CD14-positive monocyte (primary cell): ENCODE results near the gene CLIC3. TPM values are rescaled to one million over a fixed set of nuclear protein-coding genes. Genes with fewer than 3 reads are reported as not detected.

Experiments
- DNase-seq, 3 donors: peaks; one replicate each; pipeline ENCODE4 v3.0.0-alpha.2; 2011 to 2022
- H2AFZ ChIP-seq: 2 replicates; pipeline ENCODE4 v1.6.0; 2012; ENCODE audit warnings: mild to moderate bottlenecking, low read depth, low read length, inconsistent platforms; ENCODE audit not compliant: insufficient read depth, poor library complexity, severe bottlenecking
- H3K27ac ChIP-seq, 2 donors: 1 replicate in 1 of 2; 2 replicates in 1 of 2; pipeline ENCODE4 v1.5.1; 2012 to 2013; ENCODE audit warnings: low read length in 2 of 2, control low read depth in 1 of 2, inconsistent platforms in 1 of 2, low read depth in 1 of 2, mild to moderate bottlenecking in 1 of 2
- H3K27me3 ChIP-seq, 2 donors: one replicate each; pipeline versions ENCODE4 v1.6.0 to v1.6.1; 2011 to 2013; ENCODE audit warnings: low read length in 2 of 2; ENCODE audit not compliant: control insufficient read depth in 2 of 2, insufficient read depth in 2 of 2
- H3K36me3 ChIP-seq, 2 donors: replicated peaks in 1 of 2; 1 replicate in 1 of 2; 2 replicates in 1 of 2; pipeline versions ENCODE4 v1.5.1 to v1.6.1; 2012 to 2013; ENCODE audit warnings: low read length in 2 of 2, control low read depth in 1 of 2, inconsistent platforms in 1 of 2, mild to moderate bottlenecking in 1 of 2; ENCODE audit not compliant: insufficient read depth in 2 of 2, control insufficient read depth in 1 of 2
- H3K4me1 ChIP-seq, 2 donors: 1 replicate in 1 of 2; 2 replicates in 1 of 2; pipeline versions ENCODE4 v1.5.1 to v1.6.1; 2012 to 2013; ENCODE audit warnings: low read length in 2 of 2, control low read depth in 1 of 2, inconsistent platforms in 1 of 2, mild to moderate bottlenecking in 1 of 2, moderate library complexity in 1 of 2; ENCODE audit not compliant: insufficient read depth in 2 of 2, control insufficient read depth in 1 of 2
- H3K4me2 ChIP-seq: replicated peaks from 2 replicates; pipeline ENCODE3; 2012; ENCODE audit warnings: low read length, moderate library complexity, mild to moderate bottlenecking; ENCODE audit not compliant: poor library complexity, severe bottlenecking; ENCODE audit errors: extremely low read depth
- H3K4me3 ChIP-seq, 3 experiments: fragments of 200-600 bp in 1 of 3; sonication (generic) in 1 of 3; replicated peaks in 1 of 3; 1 replicate in 2 of 3; 2 replicates in 1 of 3; pipeline ENCODE4 v1.5.1; 2011 to 2013; ENCODE audit warnings: low read length in 3 of 3, mild to moderate bottlenecking in 3 of 3, control low read depth in 2 of 3, low read depth in 2 of 3, inconsistent platforms in 1 of 3, moderate library complexity in 1 of 3
- H3K79me2 ChIP-seq: 2 replicates; pipeline ENCODE4 v1.6.0; 2012; ENCODE audit warnings: mild to moderate bottlenecking, control low read depth, inconsistent platforms, low read length, moderate library complexity; ENCODE audit not compliant: insufficient read depth
- H3K9ac ChIP-seq: 2 replicates; pipeline ENCODE4 v1.6.0; 2017; ENCODE audit warnings: low read length, mild to moderate bottlenecking; ENCODE audit not compliant: insufficient read depth, poor library complexity, severe bottlenecking
- H3K9me3 ChIP-seq, 2 donors: replicated peaks in 1 of 2; 1 replicate in 1 of 2; 2 replicates in 1 of 2; pipeline versions ENCODE4 v1.5.1 to v1.6.1; 2012 to 2013; ENCODE audit warnings: low read length in 2 of 2, control low read depth in 1 of 2; ENCODE audit not compliant: control insufficient read depth in 1 of 2, insufficient read depth in 1 of 2
- H4K20me1 ChIP-seq: 2 replicates; pipeline ENCODE4 v1.6.0; 2012; ENCODE audit warnings: mild to moderate bottlenecking, low read length, control low read depth, moderate library complexity; ENCODE audit not compliant: insufficient read depth
- H3K27ac Mint-ChIP-seq, 7 donors: one replicate each; pipeline ENCODE4 v1.8.0; 2020; ENCODE audit warnings: mild to moderate bottlenecking in 7 of 7, mixed read lengths in 7 of 7, moderate library complexity in 6 of 7, inconsistent platforms in 2 of 7
- H3K27me3 Mint-ChIP-seq, 3 donors: one replicate each; pipeline ENCODE4 v1.8.0; 2021 to 2022; ENCODE audit warnings: low read depth in 3 of 3, mild to moderate bottlenecking in 3 of 3, mixed read lengths in 3 of 3, moderate library complexity in 3 of 3, inconsistent platforms in 1 of 3
- H3K36me3 Mint-ChIP-seq, 2 donors: one replicate each; pipeline ENCODE4 v1.8.0; 2020; ENCODE audit warnings: mixed read lengths in 2 of 2, inconsistent platforms in 1 of 2, mild to moderate bottlenecking in 1 of 2
- H3K4me1 Mint-ChIP-seq: one replicate; pipeline ENCODE4 v1.8.0; 2020; ENCODE audit warnings: mild to moderate bottlenecking, mixed read lengths
- H3K4me3 Mint-ChIP-seq, 2 donors: one replicate each; pipeline ENCODE4 v1.8.0; 2020; ENCODE audit warnings: mild to moderate bottlenecking in 2 of 2, mixed read lengths in 2 of 2, moderate library complexity in 1 of 2
- H3K9me3 Mint-ChIP-seq, 7 donors: one replicate each; pipeline ENCODE4 v1.8.0; 2020 to 2022; ENCODE audit warnings: mixed read lengths in 7 of 7, mild to moderate bottlenecking in 6 of 7, moderate library complexity in 6 of 7, inconsistent platforms in 2 of 7
- WGBS: methylation state at CpG from one replicate; pipeline ENCODE4 v1.1.5; 2013; ENCODE audit warnings: missing lambda C conversion rate; ENCODE audit not compliant: insufficient coverage; 5-methylcytosine and 5-hydroxymethylcytosine counted together
- intact Hi-C, 2 donors: fragments of 100-400 bp; cut with micrococcal nuclease; formaldehyde crosslinking; loops; one replicate each; pipeline versions ENCODE4 v1.15.0 to v1.15.1; 2023
- polyA plus RNA-seq, 3 donors: library from polyadenylated mRNA; depleted of rRNA in 1 of 3; unstranded in 2 of 3; stranded (reverse) in 1 of 3; fragments of 300-500 nt in 2 of 3; fragments of >200 nt in 1 of 3; fragmentation: Illumina TruSeq in 2 of 3; gene quantifications; 1 replicate in 2 of 3; 2 replicates in 1 of 3; pipeline ENCODE4 v1.2.3, GENCODE V29; 2012 to 2021
- TF ChIP-seq, protein P1 (sequence below): fragments of 200-600 bp; IDR thresholded peaks from one replicate; pipeline ENCODE4 v1.8.0; 2022; ENCODE audit warnings: antibody characterized with exemption, mild to moderate bottlenecking

CLIC3 gene
- polyA plus RNA-seq, 3 donors: 0.29 to 0.51 TPM; not detected in 1

DNA sequence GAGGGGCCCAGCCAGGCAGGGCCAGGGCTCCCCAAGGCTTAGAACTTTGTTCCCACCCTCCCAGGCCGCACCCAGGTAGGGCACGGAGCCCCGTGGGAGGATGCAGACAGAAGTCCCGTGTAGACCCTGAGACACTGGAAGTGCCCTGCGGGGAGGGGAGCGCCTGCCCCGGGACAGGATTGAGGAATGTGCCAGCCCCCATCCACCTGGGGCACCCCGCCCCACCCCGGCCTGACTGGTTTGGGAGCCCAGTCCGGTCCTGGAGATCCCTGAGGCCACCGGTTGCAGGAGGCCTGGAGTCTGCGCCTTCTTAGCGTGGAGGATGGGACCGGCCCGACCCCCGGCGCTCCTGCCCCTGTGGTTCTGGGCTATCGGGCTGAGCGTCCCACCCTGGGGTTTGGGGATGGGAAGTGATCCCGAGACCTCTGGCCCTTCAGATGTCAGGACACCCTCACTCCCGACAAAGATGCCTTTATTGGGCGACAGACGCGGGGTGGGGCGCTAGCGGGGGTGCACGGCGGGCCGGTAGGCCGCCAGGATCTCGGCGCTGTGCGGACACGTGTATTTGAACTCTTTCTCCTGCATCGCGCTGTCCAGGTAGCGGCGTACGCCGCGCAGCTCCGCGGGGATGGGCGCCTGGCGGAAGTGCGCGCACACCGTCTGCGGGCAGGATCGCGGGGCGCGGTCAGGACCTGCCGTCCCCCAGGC lies 2.0 kb downstream of the CLIC3 start:
- Histone ChIP-seq H3K79me2 (peaks cover 20% of the 10 kb centered on the region), H3K27me3 (peaks cover 0 to 41% of the 10 kb centered on the region in 2 donors), H3K9ac (no peak overlapping the region), H3K36me3 (peaks cover 6 to 9% of the 10 kb centered on the region in 2 donors), H4K20me1 (peaks cover 30% of the 10 kb centered on the region), H3K9me3 (no peaks in the 10 kb centered on the region), H3K4me1 (peaks cover 61 to 78% of the 10 kb centered on the region in 2 donors), H3K4me3 (no peak overlapping the region), H2AFZ (no peak overlapping the region), H3K4me2 (no peak overlapping the region), H3K27ac (no peak overlapping the region)
- Mint-ChIP-seq H3K4me3 (peak overlapping the region in 1 of 2 donors; percentile 89), H3K9me3 (peaks cover 0 to 17% (median 3%) of the 10 kb centered on the region in 7 donors), H3K27ac (no peak overlapping the region), H3K27me3 (peaks cover 26 to 56% (median 49%) of the 10 kb centered on the region in 3 donors), H3K4me1 (peaks cover 60% of the 10 kb centered on the region), H3K36me3 (peaks cover 10% of the 10 kb centered on the region in 2 donors)
- DNase-seq: no peak
- WGBS: 80% methylated on average over 51 of the region's 54 CpGs
- TF ChIP-seq, protein P1, sequence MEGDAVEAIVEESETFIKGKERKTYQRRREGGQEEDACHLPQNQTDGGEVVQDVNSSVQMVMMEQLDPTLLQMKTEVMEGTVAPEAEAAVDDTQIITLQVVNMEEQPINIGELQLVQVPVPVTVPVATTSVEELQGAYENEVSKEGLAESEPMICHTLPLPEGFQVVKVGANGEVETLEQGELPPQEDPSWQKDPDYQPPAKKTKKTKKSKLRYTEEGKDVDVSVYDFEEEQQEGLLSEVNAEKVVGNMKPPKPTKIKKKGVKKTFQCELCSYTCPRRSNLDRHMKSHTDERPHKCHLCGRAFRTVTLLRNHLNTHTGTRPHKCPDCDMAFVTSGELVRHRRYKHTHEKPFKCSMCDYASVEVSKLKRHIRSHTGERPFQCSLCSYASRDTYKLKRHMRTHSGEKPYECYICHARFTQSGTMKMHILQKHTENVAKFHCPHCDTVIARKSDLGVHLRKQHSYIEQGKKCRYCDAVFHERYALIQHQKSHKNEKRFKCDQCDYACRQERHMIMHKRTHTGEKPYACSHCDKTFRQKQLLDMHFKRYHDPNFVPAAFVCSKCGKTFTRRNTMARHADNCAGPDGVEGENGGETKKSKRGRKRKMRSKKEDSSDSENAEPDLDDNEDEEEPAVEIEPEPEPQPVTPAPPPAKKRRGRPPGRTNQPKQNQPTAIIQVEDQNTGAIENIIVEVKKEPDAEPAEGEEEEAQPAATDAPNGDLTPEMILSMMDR: no peak
- intact Hi-C loops: loop anchor here in 1 of 2 donors (5.0 kb wide), 1 partner anchor 38 kb away; the partner anchor contains the start of gene FUT7

DNA sequence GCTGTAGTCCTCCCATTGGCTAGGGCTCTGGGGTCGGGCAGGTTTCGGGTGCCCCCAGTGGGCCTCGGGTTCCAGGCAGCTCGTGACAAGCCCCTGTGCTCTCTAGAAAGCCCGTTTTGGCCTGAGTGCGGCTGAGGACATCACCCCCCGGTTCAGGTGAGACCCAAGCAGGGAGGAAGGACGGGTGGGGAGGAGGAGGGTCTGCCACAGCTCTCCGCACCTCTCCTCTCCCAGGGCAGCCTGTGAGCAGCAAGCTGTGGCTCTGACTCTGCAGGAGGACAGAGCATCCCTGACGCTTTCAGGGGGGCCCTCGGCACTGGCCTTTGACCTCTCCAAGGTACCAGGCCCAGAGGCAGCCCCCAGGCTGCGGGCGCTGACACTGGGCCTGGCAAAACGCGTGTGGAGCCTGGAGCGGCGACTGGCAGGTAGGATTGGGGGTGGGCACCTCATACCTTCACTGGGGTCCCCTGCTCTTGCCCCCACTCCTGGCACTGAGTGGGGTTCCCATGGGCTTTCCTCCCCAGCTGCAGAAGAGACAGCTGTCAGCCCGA lies 3.5 kb downstream of the CLIC3 start:
- 70% methylated on average over 10 of the region's 18 CpGs for WGBS
- no peaks in the 10 kb centered on the region for H3K9me3 ChIP-seq
- H4K20me1 ChIP-seq: peaks cover 30% of the 10 kb centered on the region
- H3K27me3 ChIP-seq: peaks cover 0 to 44% of the 10 kb centered on the region in 2 donors
- Mint-ChIP-seq H3K9me3 (peaks cover 0 to 17% (median 3%) of the 10 kb centered on the region in 7 donors), H3K27me3 (peaks cover 27 to 55% (median 51%) of the 10 kb centered on the region in 3 donors), H3K27ac (peak overlapping the region in 6 of 7 donors; percentile 23 to 86 (median 69)), H3K4me1 (peaks cover 46% of the 10 kb centered on the region), H3K36me3 (peaks cover 10% of the 10 kb centered on the region in 2 donors), H3K4me3 (peak overlapping the region; percentile 81 to 89)
- no peak for DNase-seq
- TF ChIP-seq, protein P1: no peak
- peak overlapping the region; percentile 79 for H2AFZ ChIP-seq
- peaks cover 6 to 9% of the 10 kb centered on the region in 2 donors for H3K36me3 ChIP-seq
- peak overlapping the region; percentile 67 to 88 (median 85) for H3K4me3 ChIP-seq
- peaks cover 47 to 64% of the 10 kb centered on the region in 2 donors for H3K4me1 ChIP-seq
- H3K4me2 ChIP-seq: peak overlapping the region; percentile 97
- peak overlapping the region; percentile 73 for H3K9ac ChIP-seq
- intact Hi-C loops: loop anchor here (2.0 to 5.0 kb wide), 2 partner anchors 39 to 202 kb away; partner anchors contain the start of genes FUT7 (in 1 of the 2) and TMEM141 (in 1 of the 2)
- peaks cover 20% of the 10 kb centered on the region for H3K79me2 ChIP-seq
- H3K27ac ChIP-seq: peak overlapping the region; percentile 14 to 79
